Ureter (tissue), 1 donor: ENCODE results near the gene C17orf114.

Experiments
- DNase-seq: peaks from one replicate; pipeline ENCODE4 v3.0.0-alpha.2; 2020; ENCODE audit warnings: low spot score
- donor health status: DM: yes; HTN: yes; CAD: no.

Gene C17orf114

GRCh38 chr17:4788159-4788806 lies 13.8 kb downstream of the C17orf114 start:
- no peak for DNase-seq

GRCh38 chr17:4786516-4786915 lies 15.6 kb downstream of the C17orf114 start:
- no peak for DNase-seq

GRCh38 chr17:4786106-4786511 lies 16.0 kb downstream of the C17orf114 start, which contains the start of gene VMO1:
TSS of gene VMO1 (minus strand) at chr17:4786364. CDS start at chr17:4786352, 12 bp downstream.
- DNase-seq, result no peak

- DNase-seq, result no peak
Measured at GRCh38 chr17:4785311-4786105, 16.6 kb downstream of the C17orf114 start.

GRCh38 chr17:4782652-4783051 lies 19.5 kb downstream of the C17orf114 start:
- no peak for DNase-seq

- no peak for DNase-seq
Measured at GRCh38 chr17:4780325-4780955, 21.7 kb downstream of the C17orf114 start.

GRCh38 chr17:4777969-4778760 lies 24.0 kb downstream of the C17orf114 start:
- no peak for DNase-seq

- DNase-seq, result no peak
Measured at GRCh38 chr17:4772235-4772613, 29.9 kb downstream of the C17orf114 start.

GRCh38 chr17:4771519-4772234 lies 30.5 kb downstream of the C17orf114 start, which contains the start of gene TM4SF5:
TSS of gene TM4SF5 (plus strand) at chr17:4771886. CDS start at chr17:4771923, 37 bp downstream.
- no peak for DNase-seq

- DNase-seq, result no peak
Measured at GRCh38 chr17:4769628-4770027, 32.5 kb downstream of the C17orf114 start.

- no peak for DNase-seq
Measured at GRCh38 chr17:4768298-4768697, 33.8 kb downstream of the C17orf114 start.

GRCh38 chr17:4766723-4767122 lies 35.4 kb downstream of the C17orf114 start:
- no peak for DNase-seq

- no peak for DNase-seq
Measured at GRCh38 chr17:4766201-4766600, 35.9 kb downstream of the C17orf114 start.

GRCh38 chr17:4764595-4764994 lies 37.5 kb downstream of the C17orf114 start:
- DNase-seq, result no peak

GRCh38 chr17:4759776-4760236 lies 42.3 kb downstream of the C17orf114 start:
- no peak for DNase-seq

GRCh38 chr17:4753392-4753791 lies 48.7 kb downstream of the C17orf114 start:
- no peak for DNase-seq

- DNase-seq, result no peak
Measured at GRCh38 chr17:4751932-4752331, 50.2 kb downstream of the C17orf114 start.
